GM21528 (cell line): ENCODE data around the gene ZNF146.
A peak's percentile ranks its signal among the peaks of the same experiment; 100 is the strongest.
"Not testable (repeated sequence)": the region's sequence is repeated elsewhere in the genome, so short reads cannot be mapped to it uniquely, and the experiment has no call there.

Experiments
- ATAC-seq: cut with Tn5 transposase; IDR thresholded peaks from one replicate; pipeline ENCODE4 v1.9.1; 2021; ENCODE audit warnings: mild to moderate bottlenecking, moderate library complexity; ENCODE audit not compliant: unreplicated experiment, low FRiP score

ZNF146 gene

DNA sequence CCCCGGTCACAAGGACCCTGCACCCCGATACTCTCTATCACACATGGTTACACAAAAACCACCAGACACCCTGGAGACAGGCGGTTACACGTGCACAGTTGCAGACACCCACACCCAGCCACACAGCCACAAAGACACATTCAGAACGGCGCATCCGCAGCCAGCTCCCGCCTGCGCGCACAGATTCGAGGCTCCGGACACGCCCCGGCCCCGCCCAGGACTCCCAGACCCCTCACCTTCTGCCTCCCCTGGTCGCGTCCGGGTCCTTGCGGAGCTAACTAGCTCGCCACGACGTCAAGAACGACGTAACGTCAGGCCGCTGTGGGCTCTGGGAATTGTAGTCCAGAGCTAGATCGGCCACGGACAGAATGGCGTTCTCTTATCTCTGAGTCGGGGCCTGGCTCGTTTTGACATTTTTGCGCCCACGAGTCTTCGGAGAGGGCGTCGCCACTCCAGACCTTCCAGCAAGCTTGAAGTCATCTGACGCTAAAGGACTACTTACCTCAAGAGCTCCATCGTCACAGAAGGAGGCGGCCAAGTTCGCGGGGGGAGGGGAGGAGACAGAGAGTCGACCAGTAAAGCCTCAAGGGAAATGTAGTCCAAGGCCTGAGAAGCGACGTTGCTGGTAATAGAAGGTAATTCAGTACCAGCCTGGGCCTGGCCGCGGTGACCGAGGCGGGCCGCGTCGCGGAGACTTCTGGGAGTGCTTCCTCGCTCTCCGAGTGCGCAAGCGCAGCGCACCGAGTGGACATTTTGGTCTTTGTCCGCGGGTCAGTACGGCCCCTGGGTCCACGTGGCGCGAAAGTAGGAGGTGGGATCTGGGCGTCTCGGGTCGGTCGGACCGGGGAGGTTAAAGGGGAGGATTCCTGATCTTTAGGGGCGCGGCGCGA lies at the start of gene ZNF146, which contains the start of gene ZNF565:
Gene ZNF146, plus strand, starts transcription at position 721 of the 890 bp plus-strand sequence. CDS start 21,335 bp downstream, outside the sequence.
Gene ZNF565, minus strand, starts transcription at position 280 of the 890 bp plus-strand sequence. CDS start 12,680 bp downstream, outside the sequence.
- peak; percentile 87 for ATAC-seq

DNA sequence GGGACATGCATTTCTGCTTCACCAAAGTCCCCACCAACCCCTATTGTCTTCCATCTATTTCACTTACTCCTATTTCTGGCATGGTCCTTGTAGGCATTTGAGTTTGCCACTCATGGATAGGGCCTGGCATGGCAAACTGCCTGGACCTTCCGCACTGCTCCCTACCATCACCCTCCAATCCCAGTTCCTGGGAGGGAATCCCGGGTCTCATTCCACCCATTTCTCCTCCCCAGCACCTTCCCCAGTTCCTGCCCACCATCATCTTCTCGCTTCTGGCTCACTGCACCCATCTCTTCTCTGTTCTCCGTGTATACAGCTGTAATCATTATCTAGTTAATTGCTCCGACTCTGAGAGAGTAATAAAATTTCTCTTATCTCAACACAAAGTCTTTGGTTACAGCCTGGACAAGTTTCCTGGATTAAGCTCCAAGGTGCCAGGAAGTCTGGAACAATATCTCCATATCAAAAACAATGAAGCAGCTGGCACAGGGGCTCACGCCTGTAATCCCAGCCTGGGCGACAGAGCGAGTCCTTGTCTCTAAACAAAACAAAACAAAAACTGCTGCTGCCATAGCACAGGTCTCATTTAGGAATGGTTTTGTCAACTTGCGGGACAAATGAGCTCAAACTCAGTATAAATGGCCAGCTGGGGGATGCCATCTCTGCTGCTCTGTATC lies 45.7 kb upstream of the ZNF146 start:
- no peak for ATAC-seq

DNA sequence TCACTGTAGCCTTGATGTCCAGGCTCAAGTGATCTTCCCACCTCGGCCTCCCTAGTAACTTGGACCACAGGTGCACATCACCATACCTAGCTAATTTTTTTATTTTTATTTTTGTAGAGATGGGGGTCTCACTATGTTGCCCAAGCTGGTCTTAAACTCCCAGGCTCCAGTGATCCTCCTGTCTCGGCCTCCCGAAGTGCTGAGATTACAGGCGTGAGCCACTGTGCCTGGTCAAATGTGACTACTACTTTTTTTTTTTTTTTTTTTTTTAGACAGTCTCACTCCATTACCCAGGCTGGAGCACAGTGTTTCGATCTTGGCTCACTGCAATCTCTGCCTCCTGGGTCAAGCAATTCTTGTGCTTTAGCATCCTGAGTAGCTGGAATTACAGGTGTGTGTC lies 42.1 kb upstream of the ZNF146 start:
- no peak for ATAC-seq

DNA sequence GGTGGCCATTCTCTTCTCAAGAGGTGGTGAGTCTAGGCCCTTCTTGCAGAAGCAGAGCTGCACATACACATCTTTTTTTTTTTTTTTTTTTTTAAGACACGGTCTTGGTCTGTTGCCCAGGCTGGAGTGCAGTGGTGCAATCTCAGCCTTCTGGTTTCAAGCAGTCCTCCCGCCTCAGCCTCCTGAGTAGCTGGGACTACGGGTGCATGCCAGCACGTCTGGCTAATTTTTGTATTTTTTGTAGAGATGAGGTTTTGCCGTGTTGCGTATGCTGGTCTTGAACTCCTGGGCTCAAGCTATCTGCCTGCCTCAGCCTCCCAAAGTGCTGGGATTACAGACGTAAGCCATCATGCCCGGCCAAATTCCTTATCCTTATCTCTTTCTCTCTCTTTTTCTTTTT lies 41.1 kb upstream of the ZNF146 start:
- ATAC-seq: not testable (repeated sequence)

DNA sequence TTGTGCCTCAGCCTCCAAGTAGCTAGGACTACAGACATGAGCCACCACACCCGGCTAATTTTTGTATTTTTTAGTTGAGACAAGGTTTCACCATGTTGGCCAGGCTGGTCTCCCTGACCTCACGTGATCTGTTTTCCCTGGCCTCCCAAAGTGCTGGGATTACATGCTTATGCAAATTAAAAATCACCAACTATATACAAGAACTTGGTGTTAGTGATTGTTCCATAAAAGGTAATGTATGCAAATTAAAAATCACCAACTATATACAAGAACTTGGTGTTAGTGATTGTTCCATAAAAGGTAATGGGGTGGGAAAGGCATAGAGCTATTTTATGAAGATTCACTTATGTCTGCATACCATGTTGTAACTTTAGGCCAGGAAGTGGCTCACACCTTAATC lies 35.8 kb upstream of the ZNF146 start:
- ATAC-seq: not testable (repeated sequence)

DNA sequence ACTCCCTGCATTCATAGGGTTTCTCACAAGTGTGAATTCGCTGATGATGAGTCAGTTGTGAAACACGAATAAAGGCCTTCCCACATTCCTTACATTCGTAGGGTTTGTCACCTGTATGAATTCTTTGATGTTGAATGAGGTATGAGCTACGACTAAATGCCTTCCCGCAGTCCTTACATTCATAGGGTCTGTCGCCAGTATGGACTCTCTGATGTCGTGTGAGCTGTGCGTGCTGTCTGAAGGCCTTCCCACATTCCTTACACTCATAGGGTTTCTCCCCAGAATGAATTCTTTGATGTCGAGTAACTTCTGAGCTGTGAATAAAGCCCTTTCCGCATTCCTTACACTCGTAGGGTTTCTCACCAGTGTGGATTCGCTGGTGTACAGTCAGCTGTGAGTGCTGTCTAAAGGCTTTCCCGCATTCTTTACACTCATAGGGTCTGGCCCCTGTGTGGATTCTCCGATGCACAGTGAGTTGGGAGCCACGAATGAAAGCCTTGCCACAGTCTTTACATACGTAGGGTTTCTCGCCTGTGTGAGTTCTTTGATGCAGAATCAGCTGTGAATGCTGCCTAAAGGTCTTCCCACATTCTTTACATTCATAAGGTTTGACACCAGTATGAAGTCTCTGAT lies 32.2 kb upstream of the ZNF146 start:
- no peak for ATAC-seq

DNA sequence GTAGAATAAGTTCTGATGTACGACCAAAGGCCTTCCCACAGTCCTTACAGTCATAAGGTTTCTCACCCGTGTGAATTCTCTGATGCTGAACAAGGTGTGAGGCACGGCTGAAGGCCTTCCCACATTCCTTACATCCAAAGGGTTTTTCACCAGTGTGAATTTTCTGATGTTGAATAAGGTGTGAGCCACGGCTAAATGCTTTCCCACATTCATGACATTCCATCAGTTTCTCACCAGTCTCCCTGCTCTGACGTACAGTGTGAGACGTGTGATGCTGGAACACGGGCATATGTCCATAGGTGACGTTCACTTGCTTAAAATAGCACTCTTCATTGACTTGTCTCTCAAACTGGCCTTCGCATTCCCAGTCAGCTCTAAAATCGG lies 31.7 kb upstream of the ZNF146 start:
- ATAC-seq: no peak

DNA sequence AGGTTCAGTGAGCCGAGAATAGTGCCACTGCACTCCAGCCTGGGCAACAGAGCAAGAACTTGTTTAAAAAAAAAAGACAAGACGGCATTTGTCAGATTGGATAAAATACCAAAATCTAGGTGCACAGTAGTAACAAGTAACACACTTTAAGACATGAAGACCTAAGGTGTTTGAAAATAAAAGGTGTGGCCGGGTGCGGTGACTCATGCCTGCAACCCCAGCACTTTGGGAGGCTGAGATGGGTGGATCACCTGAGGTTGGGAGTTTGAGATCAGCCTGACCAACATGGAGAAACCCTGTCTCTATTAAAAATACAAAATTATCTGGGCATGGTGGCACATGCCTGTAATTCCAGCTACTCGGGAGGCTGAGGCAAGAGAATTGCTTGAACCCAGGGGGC lies 28.2 kb upstream of the ZNF146 start:
- not testable (repeated sequence) for ATAC-seq

DNA sequence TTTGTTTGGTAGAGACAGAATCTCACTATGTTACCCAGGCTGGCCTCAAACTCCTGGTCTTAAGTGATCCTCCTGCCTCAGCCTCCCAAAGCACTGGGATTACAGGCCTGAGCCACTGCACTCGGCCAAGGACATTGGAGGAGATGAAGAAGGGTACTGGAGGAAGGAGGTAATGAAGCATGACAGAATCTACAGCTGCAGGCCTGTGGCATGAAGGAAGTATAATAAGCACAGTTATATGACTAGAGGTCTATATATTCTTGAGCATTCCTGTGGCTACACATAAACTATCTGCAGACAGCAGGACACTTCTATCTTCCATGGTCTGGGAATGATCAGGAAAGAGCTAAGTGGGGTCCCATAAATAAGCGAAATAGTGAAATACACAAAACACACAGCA lies 18.7 kb upstream of the ZNF146 start:
- ATAC-seq: no peak

DNA sequence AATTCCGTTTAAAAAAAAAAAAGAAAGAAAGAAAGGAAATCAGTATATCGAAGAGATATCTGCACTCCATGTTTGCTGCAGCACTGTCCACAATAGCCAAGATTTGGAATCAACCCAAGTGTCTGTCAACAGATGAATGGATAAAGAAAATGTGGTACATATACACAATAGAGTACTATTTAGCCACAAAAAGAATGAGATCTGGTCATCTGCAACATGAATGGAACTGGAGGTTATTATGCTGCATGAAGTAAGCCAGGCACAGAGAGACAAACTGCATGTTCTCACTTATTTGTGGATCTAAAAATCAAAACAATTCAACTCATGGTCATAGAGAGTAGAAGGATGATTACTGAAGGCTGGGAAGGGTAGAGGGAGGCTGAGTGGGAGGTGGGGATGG lies 16.8 kb upstream of the ZNF146 start:
- ATAC-seq: no peak

DNA sequence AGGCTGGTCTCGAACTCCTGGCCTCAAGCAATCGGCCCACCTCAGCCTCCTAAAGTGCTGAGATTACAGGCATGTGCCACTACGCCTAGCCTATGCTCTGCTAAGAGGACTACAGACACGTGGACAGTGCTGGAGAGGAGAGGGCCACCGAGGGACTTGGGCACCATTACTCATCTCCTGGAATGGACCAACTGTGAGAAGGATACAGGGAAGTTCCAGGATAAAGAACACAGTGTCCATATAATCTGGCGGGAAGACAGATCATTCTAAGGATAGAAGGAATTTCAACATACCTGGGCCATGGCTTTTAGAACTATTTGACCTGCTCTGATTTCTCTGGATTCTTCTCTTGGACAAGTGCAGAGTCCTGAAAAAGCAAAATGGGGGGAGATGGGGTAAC lies 13.2 kb upstream of the ZNF146 start:
- no peak for ATAC-seq

DNA sequence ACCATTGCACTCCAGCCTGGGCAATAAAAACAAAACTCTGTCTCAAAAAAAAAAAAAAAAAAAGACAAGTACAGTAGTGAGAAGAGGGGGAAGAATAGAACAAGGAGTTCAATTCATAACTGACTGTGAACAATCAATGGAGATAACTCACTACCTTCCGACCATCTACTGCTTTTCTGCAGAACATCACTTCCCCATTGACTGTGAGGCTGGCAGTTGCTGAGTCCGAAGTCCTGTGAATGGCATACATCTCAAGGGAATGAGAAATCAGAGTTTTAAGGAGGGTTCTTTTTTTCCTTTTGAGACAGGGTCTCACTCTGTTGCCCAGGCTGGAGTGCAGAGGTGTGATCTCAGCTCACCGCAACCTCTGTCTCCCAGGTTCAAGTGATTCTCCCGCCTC lies 11.6 kb upstream of the ZNF146 start:
- no peak for ATAC-seq

DNA sequence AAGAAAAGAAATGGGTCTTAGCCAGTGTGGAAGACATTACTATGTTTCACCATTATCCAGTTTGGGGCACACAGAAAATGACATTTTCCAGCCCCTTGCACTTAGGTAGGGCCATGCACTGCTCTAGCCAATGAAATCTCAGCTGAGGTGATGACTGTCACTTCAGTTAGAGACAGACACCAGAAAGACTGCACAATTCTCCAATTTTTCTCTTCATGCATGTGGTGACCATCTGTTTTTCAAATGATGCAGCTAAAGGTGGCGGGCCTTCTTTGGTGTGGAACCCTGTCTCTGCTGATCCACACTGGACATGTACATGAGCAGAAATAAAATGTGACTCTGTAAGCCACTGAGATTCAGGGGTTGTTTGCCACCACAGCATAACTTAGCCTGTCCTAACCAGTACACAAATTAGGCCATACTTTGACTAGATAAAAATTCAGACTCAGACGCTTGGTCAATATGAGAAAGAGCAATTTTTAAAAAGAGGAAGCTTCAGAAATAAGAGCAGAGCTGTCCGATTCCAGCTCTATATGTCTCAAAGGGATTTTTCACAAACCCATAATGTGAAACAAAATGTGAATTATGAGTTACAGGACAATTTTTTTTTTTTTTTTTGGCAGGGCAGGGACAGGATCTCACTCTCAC lies 7.2 kb upstream of the ZNF146 start:
- no peak for ATAC-seq

DNA sequence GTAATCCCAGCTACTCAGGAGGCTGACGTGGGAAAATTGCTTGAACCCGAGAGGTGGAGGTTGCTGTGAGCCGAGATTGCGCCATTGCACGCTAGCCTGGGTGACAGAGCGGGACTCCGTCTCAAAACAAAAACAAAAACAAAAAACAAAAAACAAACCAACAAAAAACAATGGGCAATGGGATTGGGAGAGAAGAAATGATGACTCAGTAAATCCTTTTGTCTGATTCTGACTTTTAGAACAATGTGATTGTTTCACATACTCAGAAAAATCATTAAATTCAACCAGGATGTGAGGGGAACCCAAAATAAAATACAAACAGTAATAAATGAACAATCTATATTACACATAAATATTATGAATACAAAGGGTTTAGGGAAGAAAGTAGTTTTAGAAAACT lies 5.5 kb upstream of the ZNF146 start:
- no peak for ATAC-seq

DNA sequence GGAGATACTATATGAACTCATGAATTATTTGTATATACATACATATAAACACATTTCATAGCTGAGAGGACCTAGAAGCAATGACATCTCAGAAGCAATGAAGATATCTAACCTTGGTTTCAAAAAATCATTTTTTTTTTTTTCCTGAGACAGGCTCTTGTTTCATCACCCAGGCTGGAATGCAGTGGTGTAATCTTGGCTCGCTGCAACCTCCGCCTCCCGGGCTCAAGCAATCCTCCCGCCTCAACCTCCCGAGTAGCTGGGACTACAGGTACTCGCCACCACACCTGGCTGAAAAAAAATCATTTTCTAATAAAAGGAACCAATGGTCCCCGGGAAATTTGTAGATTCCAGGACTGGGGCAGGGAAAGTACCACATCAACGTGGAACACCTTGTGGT lies 4.4 kb upstream of the ZNF146 start:
- ATAC-seq: no peak

DNA sequence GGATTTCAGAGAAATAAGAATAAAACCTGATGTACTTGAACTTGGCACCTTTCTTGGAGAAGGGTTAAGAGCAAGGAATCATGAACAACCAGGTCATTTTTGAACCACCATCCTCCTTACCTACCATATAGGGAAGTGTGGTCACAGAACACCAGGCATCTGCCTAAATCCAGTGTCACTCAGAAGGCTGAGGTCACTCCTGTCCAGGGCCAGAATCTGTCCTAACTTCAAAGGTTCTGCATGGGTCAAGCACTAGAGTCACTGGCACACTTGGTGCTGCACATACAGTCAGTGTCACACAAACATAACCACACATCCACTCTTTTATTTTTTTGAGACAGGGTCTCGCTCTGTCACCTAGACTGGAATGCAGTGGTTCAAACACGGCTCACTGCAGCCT lies 2.0 kb upstream of the ZNF146 start:
- no peak for ATAC-seq

DNA sequence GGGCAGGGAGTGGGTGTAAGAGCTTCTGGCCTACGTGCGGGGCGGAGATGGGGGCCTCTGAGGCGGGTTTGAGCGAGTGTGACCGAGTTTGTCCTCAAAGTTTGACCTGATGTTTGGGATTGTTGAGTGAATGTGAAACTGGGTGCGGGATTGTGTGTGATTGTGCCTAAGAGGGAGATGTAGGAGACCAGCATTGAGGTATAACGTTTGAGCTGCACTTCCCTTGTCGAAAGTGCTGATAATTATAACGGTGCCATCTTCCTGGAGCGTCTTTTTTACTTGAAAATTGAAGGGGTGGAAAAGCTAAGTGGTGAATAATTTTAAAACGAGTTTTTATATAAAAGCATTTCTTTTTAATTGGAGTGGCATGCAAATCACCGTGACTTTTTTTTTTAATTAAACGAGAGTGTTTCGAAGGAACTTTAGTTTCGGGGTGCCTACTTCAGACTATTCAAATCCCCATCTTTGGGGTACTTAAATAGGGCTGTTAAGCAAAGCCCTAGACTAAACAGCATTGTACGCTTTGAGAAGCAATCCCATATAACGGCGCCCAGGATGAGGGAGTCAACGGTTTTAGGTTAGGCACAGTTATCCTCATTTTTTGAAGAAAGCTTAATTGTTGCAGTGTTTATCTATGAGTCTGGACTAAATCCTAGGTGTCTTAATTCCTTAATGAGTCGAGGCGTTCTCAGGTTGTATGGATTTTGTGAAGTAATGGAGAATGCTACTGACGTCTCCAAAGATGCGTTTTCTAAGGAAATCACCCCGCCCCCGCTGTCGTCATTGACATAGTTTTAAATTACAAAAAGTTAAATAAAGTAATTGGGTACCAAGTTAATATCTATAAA lies 594 bp downstream of the ZNF146 start:
- peak; percentile 20 for ATAC-seq

DNA sequence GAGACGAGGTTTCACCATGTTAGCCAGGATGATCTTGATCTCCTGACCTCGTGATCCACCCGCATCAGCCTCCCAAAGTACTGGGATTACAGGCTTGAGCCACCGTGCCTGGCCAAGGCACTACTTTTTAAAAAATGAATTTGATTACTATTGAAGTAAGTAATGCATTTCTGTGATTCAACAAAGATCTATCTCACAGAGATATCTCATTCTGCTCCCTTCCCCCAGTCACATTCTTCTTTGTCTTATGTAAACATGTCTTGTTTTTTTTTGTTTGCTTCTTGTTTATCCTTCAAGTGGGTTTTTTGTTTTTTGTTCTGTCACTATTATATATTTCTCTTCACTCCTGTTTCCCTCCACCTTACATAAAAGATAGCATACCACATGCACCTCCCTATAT lies 6.6 kb downstream of the ZNF146 start:
- ATAC-seq: no peak

DNA sequence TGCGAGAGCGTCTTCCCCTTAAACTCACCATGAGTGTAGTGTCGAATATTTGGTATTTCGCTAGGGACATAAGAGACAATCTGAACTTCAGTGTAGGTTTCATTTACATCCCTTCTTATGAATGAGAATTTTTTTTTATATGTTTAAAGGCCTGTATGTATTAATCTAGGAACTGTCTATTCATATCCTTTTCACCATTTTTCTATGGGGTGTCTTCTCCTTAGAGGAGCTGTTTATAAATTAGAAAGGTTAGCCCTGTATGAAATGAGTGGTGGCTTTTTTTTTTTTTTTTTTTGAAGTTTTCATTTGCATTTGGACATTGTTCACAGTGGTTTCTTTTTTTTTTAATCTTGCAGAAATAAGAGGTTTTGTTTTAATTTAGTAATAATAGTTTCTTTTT lies 7.6 kb downstream of the ZNF146 start:
- ATAC-seq: no peak
